IMR-90 (cell line): ENCODE measurements around the gene FBXW11.

Experiments used
- CEBPB ChIP-seq: IDR thresholded peaks from 2 replicates; pipeline ENCODE4 v1.6.1; 2012; ENCODE audit warnings: low read depth, low read length, improper control_type of control experiment
- CHD1 ChIP-seq: IDR thresholded peaks from 2 replicates; pipeline ENCODE4 v1.6.1; 2012; ENCODE audit warnings: low read depth, low read length, improper control_type of control experiment
- FOS ChIP-seq: fragments of 150-350 bp; IDR thresholded peaks from 2 replicates; pipeline ENCODE4 v1.6.1; 2016; ENCODE audit warnings: low read depth, low read length
- MAZ ChIP-seq: IDR thresholded peaks from 2 replicates; pipeline ENCODE4 v1.6.1; 2012; ENCODE audit warnings: low read depth, mild to moderate bottlenecking, low read length, improper control_type of control experiment, moderate library complexity, borderline replicate concordance
- MXI1 ChIP-seq: IDR thresholded peaks from 2 replicates; pipeline ENCODE4 v1.6.1; 2012; ENCODE audit warnings: low read depth, mild to moderate bottlenecking, low read length, moderate library complexity, borderline replicate concordance
- NFE2L2 ChIP-seq: fragments of 150-350 bp; IDR thresholded peaks from 2 replicates; pipeline ENCODE4 v1.6.1; 2016; ENCODE audit warnings: low read depth, mild to moderate bottlenecking, low read length
- POLR2A ChIP-seq: IDR thresholded peaks from 2 replicates; pipeline ENCODE4 v1.6.1; 2012; ENCODE audit warnings: mild to moderate bottlenecking, low read depth, low read length
- RAD21 ChIP-seq: IDR thresholded peaks from 2 replicates; pipeline ENCODE4 v1.6.1; 2012; ENCODE audit warnings: low read length, improper control_type of control experiment
- RCOR1 ChIP-seq: IDR thresholded peaks from 2 replicates; pipeline ENCODE4 v1.6.1; 2012; ENCODE audit warnings: mild to moderate bottlenecking, low read length, improper control_type of control experiment; ENCODE audit not compliant: insufficient replicate concordance
- SMC3 ChIP-seq: fragments of 150-350 bp; IDR thresholded peaks from 2 replicates; pipeline ENCODE4 v1.6.1; 2016; ENCODE audit warnings: low read depth, mild to moderate bottlenecking, antibody characterized with exemption, low read length, moderate library complexity
- TF ChIP-seq, protein P1 (sequence below): conservative IDR thresholded peaks from 2 replicates; pipeline ENCODE4 v1.5.1; 2012; ENCODE audit warnings: mild to moderate bottlenecking, low read depth, low read length, improper control_type of control experiment
- TF ChIP-seq, protein P2 (sequence below): fragments of 150-350 bp; IDR thresholded peaks from 2 replicates; pipeline ENCODE4 v1.6.1; 2017; ENCODE audit warnings: mild to moderate bottlenecking, antibody characterized with exemption, low read length, low read depth
- TF ChIP-seq, protein P3 (sequence below): fragments of 150-350 bp; IDR thresholded peaks from 2 replicates; pipeline ENCODE4 v1.6.1; 2016; ENCODE audit warnings: low read depth, mild to moderate bottlenecking, low read length, moderate library complexity, borderline replicate concordance

DNA sequence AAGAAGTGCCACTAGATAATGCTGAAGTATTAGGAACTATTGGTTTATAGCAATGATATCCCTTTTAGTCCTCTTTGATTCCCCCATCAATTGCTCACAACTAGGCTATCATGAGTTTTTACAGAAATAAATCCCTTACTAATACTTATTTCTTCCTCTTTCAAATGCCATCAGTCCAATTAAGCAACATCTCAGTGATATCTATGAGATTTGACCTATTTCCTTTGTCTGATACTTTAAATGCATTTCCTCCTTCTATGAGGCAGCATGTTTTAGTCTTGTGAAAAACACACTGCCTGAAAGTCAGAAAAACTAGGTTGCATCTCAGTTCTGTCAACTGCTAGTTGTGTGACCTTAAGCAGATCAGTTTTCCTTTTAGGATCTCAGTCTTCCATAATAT, 101.6 kb downstream of the FBXW11 start:
- TF ChIP-seq, protein P1, sequence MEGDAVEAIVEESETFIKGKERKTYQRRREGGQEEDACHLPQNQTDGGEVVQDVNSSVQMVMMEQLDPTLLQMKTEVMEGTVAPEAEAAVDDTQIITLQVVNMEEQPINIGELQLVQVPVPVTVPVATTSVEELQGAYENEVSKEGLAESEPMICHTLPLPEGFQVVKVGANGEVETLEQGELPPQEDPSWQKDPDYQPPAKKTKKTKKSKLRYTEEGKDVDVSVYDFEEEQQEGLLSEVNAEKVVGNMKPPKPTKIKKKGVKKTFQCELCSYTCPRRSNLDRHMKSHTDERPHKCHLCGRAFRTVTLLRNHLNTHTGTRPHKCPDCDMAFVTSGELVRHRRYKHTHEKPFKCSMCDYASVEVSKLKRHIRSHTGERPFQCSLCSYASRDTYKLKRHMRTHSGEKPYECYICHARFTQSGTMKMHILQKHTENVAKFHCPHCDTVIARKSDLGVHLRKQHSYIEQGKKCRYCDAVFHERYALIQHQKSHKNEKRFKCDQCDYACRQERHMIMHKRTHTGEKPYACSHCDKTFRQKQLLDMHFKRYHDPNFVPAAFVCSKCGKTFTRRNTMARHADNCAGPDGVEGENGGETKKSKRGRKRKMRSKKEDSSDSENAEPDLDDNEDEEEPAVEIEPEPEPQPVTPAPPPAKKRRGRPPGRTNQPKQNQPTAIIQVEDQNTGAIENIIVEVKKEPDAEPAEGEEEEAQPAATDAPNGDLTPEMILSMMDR, result no peak
- no peak for TF ChIP-seq POLR2A
- no peak for TF ChIP-seq RCOR1
- no peak for TF ChIP-seq MAZ
- TF ChIP-seq, protein P2, sequence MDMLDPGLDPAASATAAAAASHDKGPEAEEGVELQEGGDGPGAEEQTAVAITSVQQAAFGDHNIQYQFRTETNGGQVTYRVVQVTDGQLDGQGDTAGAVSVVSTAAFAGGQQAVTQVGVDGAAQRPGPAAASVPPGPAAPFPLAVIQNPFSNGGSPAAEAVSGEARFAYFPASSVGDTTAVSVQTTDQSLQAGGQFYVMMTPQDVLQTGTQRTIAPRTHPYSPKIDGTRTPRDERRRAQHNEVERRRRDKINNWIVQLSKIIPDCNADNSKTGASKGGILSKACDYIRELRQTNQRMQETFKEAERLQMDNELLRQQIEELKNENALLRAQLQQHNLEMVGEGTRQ, result no peak
- TF ChIP-seq MXI1, result no peak
- TF ChIP-seq, protein P3, sequence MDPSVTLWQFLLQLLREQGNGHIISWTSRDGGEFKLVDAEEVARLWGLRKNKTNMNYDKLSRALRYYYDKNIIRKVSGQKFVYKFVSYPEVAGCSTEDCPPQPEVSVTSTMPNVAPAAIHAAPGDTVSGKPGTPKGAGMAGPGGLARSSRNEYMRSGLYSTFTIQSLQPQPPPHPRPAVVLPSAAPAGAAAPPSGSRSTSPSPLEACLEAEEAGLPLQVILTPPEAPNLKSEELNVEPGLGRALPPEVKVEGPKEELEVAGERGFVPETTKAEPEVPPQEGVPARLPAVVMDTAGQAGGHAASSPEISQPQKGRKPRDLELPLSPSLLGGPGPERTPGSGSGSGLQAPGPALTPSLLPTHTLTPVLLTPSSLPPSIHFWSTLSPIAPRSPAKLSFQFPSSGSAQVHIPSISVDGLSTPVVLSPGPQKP, result no peak
- no peak for TF ChIP-seq FOS
- TF ChIP-seq NFE2L2, result no peak
- no peak for TF ChIP-seq CEBPB
- no peak for TF ChIP-seq SMC3
- TF ChIP-seq RAD21, result no peak
- no peak for TF ChIP-seq CHD1
